Retinal pigment epithelial cell (primary cell): ENCODE results near the gene FAHD1.
A peak's percentile ranks its signal among the peaks of the same experiment; 100 is the strongest.

Experiments used
- DNase-seq: peaks from one replicate; pipeline ENCODE4 v3.0.0-alpha.2; 2010; ENCODE audit warnings: low read depth
- H3K4me3 ChIP-seq: 2 replicates; pipeline ENCODE4 v1.5.1; 2011; ENCODE audit warnings: mild to moderate bottlenecking, low read length, control low read depth, moderate library complexity
- TF ChIP-seq, protein P1 (sequence below): conservative IDR thresholded peaks from 2 replicates; pipeline ENCODE4 v1.5.1; 2011; ENCODE audit warnings: low read depth, low read length, control low read depth, inconsistent platforms

The FAHD1 gene

GRCh38 chr16:1810106-1810505, 16.9 kb upstream of the FAHD1 start:
- DNase-seq = no peak
- TF ChIP-seq, protein P1, sequence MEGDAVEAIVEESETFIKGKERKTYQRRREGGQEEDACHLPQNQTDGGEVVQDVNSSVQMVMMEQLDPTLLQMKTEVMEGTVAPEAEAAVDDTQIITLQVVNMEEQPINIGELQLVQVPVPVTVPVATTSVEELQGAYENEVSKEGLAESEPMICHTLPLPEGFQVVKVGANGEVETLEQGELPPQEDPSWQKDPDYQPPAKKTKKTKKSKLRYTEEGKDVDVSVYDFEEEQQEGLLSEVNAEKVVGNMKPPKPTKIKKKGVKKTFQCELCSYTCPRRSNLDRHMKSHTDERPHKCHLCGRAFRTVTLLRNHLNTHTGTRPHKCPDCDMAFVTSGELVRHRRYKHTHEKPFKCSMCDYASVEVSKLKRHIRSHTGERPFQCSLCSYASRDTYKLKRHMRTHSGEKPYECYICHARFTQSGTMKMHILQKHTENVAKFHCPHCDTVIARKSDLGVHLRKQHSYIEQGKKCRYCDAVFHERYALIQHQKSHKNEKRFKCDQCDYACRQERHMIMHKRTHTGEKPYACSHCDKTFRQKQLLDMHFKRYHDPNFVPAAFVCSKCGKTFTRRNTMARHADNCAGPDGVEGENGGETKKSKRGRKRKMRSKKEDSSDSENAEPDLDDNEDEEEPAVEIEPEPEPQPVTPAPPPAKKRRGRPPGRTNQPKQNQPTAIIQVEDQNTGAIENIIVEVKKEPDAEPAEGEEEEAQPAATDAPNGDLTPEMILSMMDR = no peak
- H3K4me3 ChIP-seq = no peak overlapping the region

DNA sequence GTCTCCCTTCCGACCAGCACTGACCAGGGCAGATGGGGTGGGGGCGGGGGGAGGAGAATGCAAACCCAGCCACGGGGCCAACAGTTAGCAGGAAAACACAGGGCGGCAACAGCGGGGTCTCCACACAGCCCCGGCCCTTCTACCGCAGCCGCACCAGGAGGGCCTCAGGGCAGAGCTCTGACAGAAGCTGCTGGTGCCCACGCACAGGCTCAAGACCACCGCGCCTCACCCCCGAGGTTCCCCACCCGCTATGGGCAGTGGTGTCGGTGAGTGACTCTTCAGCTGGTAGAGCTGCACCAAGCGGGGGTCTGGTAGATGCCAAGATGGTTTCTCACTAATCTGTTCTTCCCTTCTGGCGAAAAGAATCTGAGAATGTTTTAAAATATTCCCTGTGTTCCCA, 16.5 kb upstream of the FAHD1 start:
- H3K4me3 ChIP-seq = no peak overlapping the region

DNA sequence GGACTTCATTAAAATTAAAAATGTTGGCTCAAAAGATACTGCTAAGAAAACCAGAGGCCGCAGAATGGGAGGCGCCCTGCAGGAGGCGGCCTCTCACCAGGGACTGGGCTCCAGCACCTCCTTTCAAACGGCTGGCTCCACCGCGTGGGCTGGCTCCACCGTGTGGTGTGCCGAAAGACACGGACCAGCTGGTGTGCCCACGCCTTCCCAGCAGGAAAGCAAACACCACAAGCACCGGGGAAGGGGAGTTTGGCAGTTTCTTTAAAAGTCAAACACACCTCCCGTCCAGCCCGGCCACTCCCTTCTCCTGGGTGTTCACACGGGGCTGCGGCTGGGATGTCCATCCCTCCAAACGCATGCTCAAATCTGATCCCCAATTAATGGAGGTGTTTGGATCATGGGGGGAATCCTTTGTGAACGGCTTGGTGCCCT, 14.3 kb upstream of the FAHD1 start:
- TF ChIP-seq, protein P1 = peak; percentile 61
- no peak for DNase-seq
- no peak overlapping the region for H3K4me3 ChIP-seq

More for the DNA sequence above, 16.5 kb upstream of the FAHD1 start:
- DNase-seq = no peak
- TF ChIP-seq, protein P1 = no peak

GRCh38 chr16:1815461-1815860, 11.5 kb upstream of the FAHD1 start:
- TF ChIP-seq, protein P1 = no peak
- no peak for DNase-seq
- no peak overlapping the region for H3K4me3 ChIP-seq

DNA sequence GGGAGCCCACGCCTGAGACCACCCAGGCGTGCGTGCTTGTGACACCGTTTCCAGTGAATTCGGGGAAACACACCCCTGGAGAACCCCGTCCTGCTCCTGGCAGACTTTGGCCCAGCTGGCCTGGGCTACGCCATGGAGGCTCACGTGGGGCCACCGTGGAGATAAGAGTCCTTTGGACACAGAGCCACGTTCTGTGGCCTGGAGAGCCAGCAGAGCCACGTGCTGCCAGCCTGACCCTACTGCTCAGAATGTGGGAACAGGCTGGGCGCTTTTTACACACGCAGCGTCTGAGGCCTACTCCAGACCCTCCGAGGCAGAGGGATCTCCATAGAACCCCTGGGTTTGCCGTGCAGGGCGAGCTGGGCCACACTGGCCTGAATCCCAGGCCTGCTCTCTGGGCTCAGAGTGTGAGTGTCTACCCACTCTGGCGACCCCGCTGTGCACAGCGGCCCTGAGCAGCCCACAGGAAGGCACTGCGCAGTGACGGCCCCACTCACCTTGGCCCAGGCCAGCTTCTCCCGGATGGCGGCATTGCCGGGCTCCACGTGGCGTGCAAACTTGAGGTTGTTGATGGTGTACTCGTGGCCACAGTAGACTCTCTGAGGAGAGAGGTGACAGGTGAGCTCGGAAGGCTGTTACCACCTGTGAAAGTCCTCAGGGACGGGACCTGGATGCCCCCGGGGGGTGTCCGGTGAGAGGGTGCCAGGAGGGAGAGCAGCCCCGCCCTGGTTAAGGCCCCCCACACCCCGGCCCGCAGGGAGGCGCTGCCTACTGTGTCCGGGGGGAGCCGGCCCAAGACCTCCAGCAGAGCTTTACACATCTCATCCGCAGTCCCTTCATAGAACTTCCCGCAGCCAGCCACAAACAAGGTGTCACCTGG, 10.4 kb upstream of the FAHD1 start:
- DNase-seq = no peak
- H3K4me3 ChIP-seq = no peak overlapping the region
- TF ChIP-seq, protein P1 = no peak

- H3K4me3 ChIP-seq = no peak overlapping the region
- DNase-seq = no peak
- TF ChIP-seq, protein P1 = no peak
Measured at GRCh38 chr16:1817276-1817589, 9.8 kb upstream of the FAHD1 start.

DNA sequence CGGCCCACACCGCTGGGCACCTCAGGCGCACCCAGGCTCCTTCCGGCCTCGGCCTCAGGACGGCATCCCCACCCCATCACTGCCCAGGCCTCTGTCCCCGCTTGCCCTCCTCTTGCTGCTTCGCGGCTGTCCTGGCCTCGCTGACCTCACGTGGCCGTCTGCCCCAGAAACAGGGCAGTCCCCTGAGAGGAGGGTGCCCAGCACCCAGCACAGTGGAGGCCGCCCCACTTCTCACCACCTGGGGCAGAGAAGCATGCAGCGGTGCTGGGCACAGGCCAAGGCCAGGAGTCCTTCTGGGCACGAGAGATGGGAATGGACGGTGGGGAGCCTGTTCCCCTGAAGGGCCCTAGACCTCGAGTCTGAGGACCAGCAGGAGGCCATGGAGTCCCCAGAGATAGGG, 9.3 kb upstream of the FAHD1 start:
- H3K4me3 ChIP-seq = no peak overlapping the region
- DNase-seq = no peak
- TF ChIP-seq, protein P1 = no peak
